Stimulated activated CD4-positive, alpha-beta T cell treated with anti-CD3 and anti-CD28 coated beads, TNF-alpha, amount 100 ng/mL, for 4 hours (primary cell): ENCODE data around the gene LRRTM4.
"Not testable (repeated sequence)": the region's sequence is repeated elsewhere in the genome, so short reads cannot be mapped to it uniquely, and the experiment has no call there.

Experiments
- DNase-seq, 3 experiments: peaks; one replicate each; pipeline ENCODE4 v3.0.0-alpha.2; 2020; ENCODE audit warnings: low read depth in 3 of 3

LRRTM4 gene

GRCh38 chr2:77314721-77315120 lies 207.5 kb downstream of the LRRTM4 start:
- no peak for DNase-seq

DNA sequence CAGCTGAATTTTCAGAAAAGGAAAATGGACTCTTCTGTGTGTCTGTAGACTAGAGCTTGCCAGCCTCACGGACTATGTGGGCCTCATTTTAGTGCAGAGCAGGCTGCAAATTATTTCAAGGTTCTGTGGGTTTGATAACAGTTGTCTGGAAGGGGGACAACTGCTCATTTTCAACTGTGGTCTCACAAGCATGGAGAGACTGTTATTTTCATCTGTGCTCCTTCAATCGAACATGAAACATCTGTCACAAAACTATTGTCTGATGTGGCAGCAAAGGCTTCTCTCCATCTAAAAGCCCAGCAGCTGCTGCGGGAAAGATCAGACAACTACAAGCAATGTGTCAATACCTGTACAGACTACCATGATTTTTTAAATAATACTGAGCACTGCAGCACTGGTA lies 211.8 kb downstream of the LRRTM4 start:
- no peak for DNase-seq

GRCh38 chr2:77309725-77310124 lies 212.5 kb downstream of the LRRTM4 start:
- DNase-seq: no peak

DNA sequence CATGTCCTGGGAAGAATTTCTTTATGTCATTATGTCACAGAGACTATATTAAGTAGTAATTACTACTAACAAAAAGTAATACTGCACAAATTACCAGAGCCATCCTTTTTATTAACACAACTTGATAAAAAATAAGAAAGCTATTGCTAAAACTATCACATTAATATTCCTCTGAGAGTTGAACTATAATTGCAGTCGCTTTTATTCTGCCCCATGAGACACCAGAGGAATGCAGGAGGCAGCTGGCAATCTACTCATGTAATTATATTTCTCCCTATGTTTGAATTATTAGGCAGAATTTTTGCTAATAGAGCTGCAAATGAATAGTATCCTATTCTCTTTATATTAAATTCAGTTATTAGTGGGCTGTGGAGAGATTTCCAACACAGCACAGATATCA lies 220.7 kb downstream of the LRRTM4 start:
- DNase-seq: no peak

GRCh38 chr2:77296791-77297190 lies 225.4 kb downstream of the LRRTM4 start:
- DNase-seq: no peak

GRCh38 chr2:77294474-77294873 lies 227.7 kb downstream of the LRRTM4 start:
- no peak for DNase-seq

GRCh38 chr2:77284353-77284752 lies 237.8 kb downstream of the LRRTM4 start:
- DNase-seq: no peak

- DNase-seq: no peak
Observed at GRCh38 chr2:77271262-77271661, 250.9 kb downstream of the LRRTM4 start.

DNA sequence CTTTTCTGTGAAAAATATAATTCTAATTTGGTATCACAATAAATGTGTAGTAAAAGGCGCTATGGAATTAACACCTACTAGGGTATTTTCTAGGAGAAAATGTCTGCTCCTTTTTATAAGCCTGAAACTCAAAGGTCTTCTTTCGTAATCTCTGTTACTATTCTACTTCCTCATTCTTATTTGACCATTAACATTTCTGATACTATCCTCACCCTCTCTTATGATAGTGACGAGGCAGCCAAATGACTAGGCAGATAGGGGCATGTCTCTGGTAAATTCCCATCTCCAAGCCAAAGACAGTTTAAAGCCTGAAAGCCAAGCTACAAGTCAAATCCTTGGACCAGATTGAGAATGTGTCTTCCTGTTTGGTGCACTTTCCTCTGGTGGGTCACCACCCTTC lies 251.7 kb downstream of the LRRTM4 start:
- DNase-seq: no peak

DNA sequence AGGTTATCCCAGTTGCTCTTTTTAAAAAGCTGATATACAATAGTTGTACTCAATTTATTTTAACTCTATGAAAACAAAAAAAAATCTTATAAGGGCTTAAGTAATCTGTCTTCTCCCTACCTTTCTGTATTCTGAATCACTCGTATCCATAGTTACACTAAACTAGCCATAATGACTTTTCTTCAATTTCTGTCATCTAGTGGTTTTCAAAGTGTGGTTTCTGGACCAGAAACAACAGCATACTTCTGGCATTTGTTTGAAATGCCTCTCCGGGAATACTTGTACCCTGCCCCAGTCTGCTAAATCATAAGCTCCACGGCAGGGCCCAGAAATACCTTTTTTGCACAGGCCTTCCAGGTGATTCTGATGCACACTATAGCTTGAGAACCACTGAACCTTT lies 253.6 kb downstream of the LRRTM4 start:
- DNase-seq: no peak

- no peak for DNase-seq
Observed at GRCh38 chr2:77232909-77233425, 289.2 kb downstream of the LRRTM4 start.

DNA sequence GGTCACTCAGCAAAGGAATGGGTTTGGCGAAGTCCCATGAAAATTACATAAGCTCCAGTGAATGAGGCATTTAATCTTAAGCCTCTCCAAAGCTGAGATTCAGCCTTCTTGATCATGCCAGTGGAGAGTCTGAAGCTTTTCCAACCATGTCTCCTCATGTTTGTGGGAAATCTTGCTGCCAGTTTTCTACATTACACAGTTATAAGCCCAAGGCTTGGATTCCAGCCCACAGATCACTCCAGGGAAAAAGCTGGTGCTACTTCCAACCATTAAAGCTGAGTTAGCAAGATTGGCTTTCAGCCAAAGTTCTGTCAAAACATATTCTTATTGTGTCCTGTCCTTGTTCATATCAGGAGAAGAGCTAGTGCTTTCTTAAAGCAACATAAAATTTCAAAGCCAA lies 293.8 kb downstream of the LRRTM4 start:
- DNase-seq: no peak

GRCh38 chr2:77210725-77211124 lies 311.5 kb downstream of the LRRTM4 start:
- DNase-seq: no peak

GRCh38 chr2:77207331-77207730 lies 314.8 kb downstream of the LRRTM4 start:
- no peak for DNase-seq

- no peak for DNase-seq
Observed at GRCh38 chr2:77201755-77202154, 320.4 kb downstream of the LRRTM4 start.

GRCh38 chr2:77199411-77199810 lies 322.8 kb downstream of the LRRTM4 start:
- no peak for DNase-seq

DNA sequence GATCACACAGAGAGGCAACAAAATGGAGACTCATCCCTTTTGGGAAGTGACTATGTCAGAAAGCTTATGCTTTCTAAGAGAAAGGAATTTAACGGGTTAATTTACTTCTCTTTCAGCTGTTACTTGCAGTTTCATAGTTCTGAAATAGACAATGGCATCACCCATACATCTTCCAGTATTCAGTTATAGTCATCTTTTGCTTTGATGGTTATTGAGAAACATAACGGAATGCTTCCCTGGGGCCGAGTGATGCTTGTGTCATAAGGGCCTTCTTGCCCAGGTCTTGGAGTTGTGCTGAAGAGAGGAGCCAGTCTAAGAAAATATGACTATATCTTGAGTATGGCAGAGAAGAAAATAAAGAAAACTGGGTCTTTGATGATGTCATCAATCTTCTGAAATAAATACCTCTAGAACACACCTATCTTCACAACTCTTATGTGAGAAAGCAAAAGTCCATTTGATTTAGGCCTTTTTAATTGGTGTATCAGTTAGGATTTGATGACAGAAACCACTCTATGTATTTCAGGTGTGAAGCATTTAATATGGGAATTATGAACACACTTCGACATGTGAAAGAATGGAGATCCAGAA lies 328.2 kb downstream of the LRRTM4 start:
- DNase-seq: no peak

GRCh38 chr2:77192811-77193289 lies 329.3 kb downstream of the LRRTM4 start:
- no peak for DNase-seq

- no peak for DNase-seq
Observed at GRCh38 chr2:77191665-77192064, 330.5 kb downstream of the LRRTM4 start.

GRCh38 chr2:77190721-77191346 lies 331.3 kb downstream of the LRRTM4 start:
- no peak for DNase-seq

- DNase-seq: no peak
Observed at GRCh38 chr2:77185052-77185451, 337.1 kb downstream of the LRRTM4 start.

- DNase-seq: no peak
Observed at GRCh38 chr2:77179297-77179696, 342.9 kb downstream of the LRRTM4 start.

DNA sequence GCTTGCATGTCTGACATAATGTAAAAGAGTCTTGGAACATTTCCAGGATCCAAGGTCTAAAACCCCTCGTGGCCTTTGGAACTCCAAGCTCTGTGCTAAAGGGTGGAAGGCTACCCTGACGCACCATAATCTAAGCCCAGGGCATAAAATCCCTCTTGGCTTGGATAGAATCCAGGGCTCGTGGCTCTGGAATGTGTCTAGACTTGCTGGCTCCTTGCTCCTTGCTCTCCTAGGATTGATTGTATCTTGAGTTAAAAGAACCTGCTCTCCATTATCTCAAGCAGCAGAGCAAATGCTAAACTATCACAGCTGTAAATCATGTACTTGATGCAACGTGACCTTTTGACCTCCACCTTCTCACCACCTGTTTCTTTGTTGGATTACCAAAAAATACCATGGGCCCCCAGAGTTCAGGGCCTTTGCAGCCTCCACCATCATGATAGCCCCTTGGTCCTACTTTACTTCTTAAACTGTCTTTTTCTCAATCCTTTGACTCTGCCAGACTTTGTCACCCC lies 346.9 kb downstream of the LRRTM4 start:
- DNase-seq: not testable (repeated sequence)
